ENCODE results near the gene NUP58.

The NUP58 gene, protein sequence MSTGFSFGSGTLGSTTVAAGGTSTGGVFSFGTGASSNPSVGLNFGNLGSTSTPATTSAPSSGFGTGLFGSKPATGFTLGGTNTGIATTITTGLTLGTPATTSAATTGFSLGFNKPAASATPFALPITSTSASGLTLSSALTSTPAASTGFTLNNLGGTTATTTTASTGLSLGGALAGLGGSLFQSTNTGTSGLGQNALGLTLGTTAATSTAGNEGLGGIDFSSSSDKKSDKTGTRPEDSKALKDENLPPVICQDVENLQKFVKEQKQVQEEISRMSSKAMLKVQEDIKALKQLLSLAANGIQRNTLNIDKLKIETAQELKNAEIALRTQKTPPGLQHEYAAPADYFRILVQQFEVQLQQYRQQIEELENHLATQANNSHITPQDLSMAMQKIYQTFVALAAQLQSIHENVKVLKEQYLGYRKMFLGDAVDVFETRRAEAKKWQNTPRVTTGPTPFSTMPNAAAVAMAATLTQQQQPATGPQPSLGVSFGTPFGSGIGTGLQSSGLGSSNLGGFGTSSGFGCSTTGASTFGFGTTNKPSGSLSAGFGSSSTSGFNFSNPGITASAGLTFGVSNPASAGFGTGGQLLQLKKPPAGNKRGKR

GRCh38 chr13:25301347-25302113 is at the start of gene NUP58:
Gene NUP58, plus strand, starts transcription at chr13:25301625. Its CDS starts 149 bp downstream, at chr13:25301774.
- DNase-seq, result peak; percentile 86 to 92 (median 91)

GRCh38 chr13:25252225-25252624 is 49.2 kb upstream of the NUP58 start:
- no peak for DNase-seq

DNA sequence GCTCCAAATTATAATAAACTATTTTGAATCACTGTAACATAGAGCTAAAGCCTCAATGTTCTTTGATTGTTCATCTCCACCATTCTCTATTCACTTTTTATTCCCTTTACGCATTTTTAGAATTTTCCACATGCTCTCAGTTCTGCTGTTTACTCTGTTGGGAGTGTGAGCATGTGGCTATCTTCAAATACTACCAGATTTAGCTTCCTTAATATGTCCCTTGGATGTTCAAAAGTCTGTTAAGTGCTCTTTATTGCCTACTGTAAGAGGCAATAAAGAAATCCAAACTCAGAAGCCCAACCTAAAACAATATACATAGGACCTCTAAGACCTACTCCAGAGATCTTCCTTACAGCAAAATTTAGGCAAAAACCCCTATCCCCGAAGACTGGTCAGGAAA is 48.7 kb upstream of the NUP58 start:
- no peak for DNase-seq

DNA sequence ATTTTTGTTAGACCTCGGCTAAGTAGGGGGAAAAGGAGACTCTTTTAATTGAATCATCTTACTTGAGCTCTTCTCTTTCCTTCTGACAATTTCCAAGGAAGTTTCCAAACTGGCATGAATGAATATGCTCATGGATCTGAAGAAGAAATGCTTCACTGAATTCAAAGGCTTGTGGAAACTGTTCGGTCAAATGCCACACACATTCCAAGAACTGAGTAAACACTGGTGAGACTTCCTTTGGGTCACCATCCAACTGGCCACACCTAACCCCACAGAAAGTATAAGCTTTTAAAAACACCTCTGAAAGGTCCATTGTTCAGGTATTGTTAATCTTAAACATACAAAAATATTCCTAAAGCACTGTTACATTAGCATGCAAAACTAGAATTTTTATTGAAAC is 47.7 kb upstream of the NUP58 start:
- DNase-seq, result no peak

DNA sequence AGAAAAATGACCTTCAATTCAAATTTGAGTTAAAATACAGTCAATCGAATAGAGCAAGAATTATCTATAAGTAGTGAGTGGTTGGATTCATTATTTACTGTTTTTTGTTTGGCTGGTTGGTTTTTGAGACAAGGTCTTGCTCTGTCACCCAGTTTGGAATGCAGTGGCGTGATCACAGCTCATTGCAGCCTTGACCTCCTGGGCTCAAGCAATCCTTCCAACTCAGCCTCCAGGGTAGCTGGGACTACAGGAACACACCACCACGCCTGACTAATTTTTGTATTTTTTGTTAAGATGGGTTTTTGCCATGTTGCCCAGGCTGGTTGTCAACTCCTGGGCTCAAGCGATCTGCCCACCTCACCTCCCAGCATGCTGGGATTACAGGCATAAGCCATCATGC is 39.2 kb upstream of the NUP58 start:
- DNase-seq, result no peak

GRCh38 chr13:25266706-25267105 is 34.7 kb upstream of the NUP58 start:
- DNase-seq, result no peak

DNA sequence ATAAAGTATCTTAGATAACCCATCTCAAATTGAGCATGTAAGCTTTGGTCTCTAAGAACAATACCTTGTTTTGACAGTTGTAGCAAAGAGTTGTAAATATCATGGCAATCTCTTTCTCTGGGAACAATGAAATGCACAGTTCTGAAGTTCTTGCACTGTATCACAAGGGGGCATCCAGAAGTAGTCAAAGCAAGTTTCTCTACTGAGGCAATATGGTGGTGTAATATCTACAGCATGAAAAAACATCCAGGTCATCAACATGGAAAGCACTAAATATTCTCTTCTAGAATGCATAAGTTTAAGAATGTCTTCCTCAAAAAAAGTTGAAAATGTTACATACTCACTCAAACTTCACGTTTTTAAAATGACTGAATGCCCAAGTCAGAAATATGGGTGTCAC is 33.7 kb upstream of the NUP58 start:
- DNase-seq, result peak in 1 of 3 experiments; percentile 11

DNA sequence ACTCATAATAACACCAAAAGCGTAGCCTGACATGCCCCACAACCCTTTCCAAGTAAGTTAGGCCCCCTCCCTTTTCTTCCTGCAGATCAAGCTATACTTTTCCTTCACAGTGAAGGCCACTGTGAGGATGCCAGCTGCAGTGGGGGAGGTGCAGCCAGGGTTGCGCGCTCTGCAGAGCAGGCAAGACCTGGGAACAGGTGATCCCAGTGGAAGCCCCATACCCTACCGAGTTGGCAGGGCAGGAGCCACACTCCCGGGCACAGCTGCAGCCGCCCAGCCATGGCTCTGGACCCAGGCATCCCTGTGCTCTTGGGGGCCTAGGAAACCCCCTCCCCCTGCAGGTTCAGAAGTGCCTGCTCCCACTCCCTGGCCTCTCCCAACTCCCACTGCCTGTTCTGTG is 32.9 kb upstream of the NUP58 start:
- DNase-seq, result no peak

DNA sequence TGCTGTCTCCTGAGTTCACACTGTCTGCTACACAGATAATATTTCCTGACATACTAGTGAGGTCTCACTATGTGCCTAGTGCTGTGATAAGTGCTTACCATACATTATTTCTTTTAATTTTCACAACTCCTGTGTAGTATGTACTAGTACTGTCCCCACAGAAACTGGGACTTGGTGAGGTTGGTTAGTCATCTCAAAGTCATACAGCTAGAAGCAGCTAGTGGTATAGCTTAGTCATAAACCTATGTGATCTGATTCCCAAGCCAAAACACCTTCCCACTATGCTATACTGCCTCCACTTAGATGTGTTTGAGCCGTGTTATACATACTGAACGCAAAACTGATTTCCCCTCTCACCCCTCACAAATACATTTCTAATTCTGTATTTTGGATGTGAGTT is 24.7 kb upstream of the NUP58 start:
- peak in 1 of 3 experiments; percentile 1 for DNase-seq

- no peak for DNase-seq
Measured at GRCh38 chr13:25280396-25280795, 21.0 kb upstream of the NUP58 start.

DNA sequence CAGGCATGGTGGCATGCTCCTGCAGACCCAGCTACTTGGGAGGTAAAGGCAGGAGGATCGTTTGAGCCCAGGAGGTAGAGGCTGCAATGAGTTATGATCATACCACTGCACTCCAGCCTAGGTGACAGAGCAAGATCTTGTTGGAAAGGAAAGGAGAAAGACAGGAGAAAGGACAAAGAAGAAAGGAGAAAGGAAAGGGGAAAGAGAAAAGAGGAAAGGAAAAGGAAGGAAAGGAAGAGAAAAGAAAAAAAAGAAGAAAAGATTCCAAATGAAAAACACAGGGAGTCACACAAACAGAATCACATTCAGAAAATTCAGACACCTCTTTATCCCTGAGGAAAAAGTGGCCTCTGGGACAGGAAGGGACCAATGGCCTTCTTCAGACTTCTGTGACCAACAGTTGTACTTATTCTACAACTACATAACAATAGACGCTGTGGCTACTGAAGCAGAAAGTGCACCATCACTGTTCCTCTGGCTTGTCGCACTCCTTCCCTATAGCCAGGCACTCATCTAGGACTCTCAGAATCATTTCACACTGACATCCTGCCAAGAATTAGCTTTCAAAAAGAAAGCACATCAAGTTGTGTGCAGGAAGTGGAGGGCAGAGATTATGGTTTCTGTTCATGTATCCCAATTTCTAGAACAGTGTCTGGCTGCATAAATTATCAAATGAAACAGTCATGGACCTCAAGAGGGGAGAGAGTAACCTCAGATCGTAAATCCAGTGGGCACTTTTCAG is 20.1 kb upstream of the NUP58 start:
- no peak for DNase-seq

DNA sequence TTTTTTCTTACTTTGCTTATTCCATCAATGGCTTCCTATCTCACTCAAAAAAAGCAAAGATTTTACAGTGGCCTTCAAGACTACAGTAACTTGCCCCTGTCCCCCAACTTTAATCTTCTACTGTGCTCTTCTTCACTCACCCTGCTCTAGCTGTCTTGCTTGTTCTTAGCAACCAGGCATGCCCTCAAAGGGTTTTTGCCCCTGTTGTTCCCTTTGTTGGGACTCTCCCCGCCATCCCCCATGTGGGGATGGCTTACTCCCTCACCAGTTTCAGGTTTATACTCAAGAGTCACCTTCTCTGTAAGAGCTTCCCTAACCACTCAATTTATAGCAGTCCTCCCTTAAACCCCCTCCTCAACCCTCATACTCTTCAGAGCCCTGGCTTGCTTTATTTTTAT is 19.5 kb upstream of the NUP58 start:
- no peak for DNase-seq

GRCh38 chr13:25286308-25286968 is 15.0 kb upstream of the NUP58 start:
- DNase-seq, result peak in 1 of 3 experiments; percentile 53

GRCh38 chr13:25286969-25287961 is 14.2 kb upstream of the NUP58 start, which contains the start of gene MTMR6:
Gene MTMR6, minus strand, starts transcription at chr13:25287488. Its CDS starts 241 bp downstream, at chr13:25287247.
- peak; percentile 84 to 93 (median 88) for DNase-seq

DNA sequence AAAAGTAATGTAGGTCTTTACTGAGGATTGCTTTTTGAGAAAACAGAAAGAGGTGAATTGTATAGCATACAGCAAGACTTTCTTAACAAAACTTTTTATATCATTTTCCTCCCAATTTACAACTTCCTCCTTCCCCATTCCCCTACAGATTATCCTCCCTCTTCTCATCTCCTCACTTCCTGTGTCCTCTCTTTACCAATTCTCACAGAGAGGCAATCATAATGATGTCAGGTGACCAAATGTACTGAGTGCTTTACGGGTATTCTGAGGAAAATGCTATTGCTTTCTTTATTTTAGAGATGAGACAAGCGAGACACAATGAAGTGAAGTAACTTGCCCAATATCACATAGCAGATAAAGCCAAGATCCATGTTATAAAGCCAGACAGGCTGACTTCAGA is 12.5 kb upstream of the NUP58 start:
- no peak for DNase-seq

DNA sequence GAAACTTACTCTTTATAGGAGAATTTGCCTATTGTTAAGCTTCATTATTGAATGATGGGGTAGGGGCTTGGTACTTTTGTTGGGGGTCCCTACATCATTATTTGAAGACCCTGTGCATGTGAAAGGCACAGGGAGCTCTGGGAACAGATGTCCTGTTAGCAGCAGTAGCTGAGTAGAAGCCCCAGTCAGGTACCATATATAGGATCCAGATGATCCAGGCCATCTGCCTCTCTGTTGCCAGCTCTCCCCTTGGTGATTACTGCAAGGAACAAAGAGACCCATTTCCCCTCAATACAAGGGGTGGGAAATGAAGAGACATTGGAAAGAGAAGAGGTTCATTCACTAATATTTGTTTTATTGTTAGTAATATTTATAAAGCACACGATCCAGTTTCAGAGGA is 9.7 kb upstream of the NUP58 start:
- no peak for DNase-seq

GRCh38 chr13:25292301-25292700 is 9.1 kb upstream of the NUP58 start:
- peak in 1 of 3 experiments; percentile 14 for DNase-seq

DNA sequence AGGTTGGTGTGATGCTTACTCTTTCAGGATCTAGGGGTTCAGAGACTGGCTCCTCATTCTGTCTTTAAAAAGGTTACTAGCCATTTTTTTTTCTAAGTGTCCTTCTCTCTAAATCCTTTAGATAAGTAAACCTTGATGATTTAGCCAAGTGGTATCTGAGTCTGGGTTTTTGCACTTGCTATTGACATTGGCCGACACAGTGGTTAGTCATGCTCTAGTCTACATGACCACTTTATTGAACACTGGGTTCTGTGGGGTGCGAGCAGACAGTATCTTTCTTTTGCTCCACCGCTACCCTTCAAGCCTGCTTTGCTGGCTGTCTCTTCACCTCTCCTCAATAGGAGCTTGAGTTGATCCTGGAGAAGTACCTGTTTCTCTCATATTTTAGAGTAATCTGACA is 6.2 kb upstream of the NUP58 start:
- DNase-seq, result no peak

DNA sequence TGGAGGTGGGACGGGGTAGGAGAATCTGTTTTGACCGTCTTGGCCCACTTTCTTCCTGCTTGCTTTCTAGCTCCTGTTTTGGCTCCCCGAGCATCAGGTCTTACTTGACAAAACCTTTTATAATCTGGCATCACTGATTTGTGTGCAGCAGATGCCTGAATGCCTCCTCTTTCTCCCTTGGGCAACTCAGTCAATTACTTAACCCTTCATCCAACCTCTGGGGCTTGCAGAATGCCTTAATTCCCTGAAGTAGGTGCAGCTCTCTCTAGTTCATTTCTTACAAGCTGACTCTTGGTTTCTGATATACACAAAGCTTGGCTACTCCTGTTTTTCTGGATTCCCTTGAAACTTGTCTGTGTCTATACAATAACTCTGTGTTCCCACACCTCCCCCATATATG is 5.7 kb upstream of the NUP58 start:
- no peak for DNase-seq

DNA sequence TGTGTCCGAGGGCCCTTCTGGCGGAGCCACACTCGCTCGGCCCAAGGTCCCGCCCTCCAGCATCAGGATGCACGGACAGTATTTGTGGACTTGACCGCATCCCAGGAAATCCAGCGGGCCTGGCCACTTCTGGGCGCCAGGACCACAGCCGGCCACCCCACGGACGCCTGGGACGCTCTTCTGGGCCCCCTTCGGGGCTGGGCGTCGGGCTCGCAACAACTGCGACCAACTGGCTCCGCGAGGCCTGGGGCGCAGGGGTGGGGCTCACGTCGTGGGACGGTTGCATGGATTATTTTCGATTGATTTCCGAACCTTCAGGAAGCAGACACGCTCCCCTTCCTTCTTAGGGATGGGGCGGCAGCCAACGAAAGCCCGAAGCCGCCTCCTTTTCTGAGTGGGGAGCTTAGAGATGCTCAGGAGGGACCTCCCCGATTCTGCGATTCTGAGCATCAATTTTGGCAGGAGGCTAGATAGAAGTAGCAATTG is 521 bp upstream of the NUP58 start:
- DNase-seq, result no peak

GRCh38 chr13:25302121-25302520 is 696 bp downstream of the NUP58 start:
- DNase-seq, result no peak
